Measurements from ENCODE around the gene TCTN3. TPM values are rescaled to one million over a fixed set of nuclear protein-coding genes. Genes with fewer than 3 reads are reported as not detected.

The TCTN3 gene
- total and polyA plus RNA-seq, 2 of the 13 experiments (the other 11 are each of a cell fraction or from before 2014, with no cell fraction given) = 53.3 to 60.0 TPM

DNA sequence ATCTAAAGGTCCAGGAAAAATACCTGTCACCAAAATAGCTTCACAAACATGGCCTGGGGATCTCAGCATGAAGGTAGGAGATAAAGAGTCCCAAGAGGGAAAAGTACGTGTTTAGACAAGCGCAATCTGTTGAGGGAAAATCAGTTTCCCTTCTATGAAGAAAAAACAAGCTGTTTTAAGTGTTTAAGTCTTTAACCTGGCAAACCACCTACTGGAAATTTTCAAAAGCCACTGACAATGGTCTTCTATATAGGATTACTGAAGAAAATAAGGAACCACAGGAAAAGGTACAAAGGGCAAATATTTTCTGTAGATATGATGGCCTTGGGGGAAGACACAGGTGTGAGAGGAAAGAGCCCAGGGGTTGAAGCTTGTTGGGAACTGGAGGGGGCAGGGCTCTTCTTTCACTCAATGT is 58.4 kb downstream of the TCTN3 start (continued):
- no peak for TF ChIP-seq ARID2 (CRISPR knock-in tag; IDR thresholded peaks at IDR 0.05; ENCODE audit: borderline replicate concordance)
- peak; percentile 83 for TF ChIP-seq HDAC2 (CRISPR knock-in tag; IDR thresholded peaks at IDR 0.05)
- TF ChIP-seq PAX8 (CRISPR knock-in tag; IDR thresholded peaks at IDR 0.05; ENCODE audit: borderline replicate concordance) = no peak
- TF ChIP-seq ZNF772 (CRISPR knock-in tag; IDR thresholded peaks at IDR 0.05) = no peak
- no peak for TF ChIP-seq SMAD3 (CRISPR knock-in tag; IDR thresholded peaks at IDR 0.05)
- no peak for TF ChIP-seq ZNF891 (CRISPR knock-in tag; IDR thresholded peaks at IDR 0.05)
- no peak for TF ChIP-seq POLR2A (IDR thresholded peaks at IDR 0.05; ENCODE audit: insufficient read depth in 1 of 2, low read depth in 2 of 2, low read length in 2 of 2)
- no peak for TF ChIP-seq NPAS2 (CRISPR knock-in tag; IDR thresholded peaks at IDR 0.05; ENCODE audit: borderline replicate concordance)
- TF ChIP-seq SRSF4 (IDR thresholded peaks at IDR 0.05; ENCODE audit: low read depth, low read length, poor library complexity, severe bottlenecking) = no peak
- no peak for TF ChIP-seq RNF2 (conservative IDR thresholded peaks at IDR 0.05; ENCODE audit: low read depth)
- TF ChIP-seq, protein P1, sequence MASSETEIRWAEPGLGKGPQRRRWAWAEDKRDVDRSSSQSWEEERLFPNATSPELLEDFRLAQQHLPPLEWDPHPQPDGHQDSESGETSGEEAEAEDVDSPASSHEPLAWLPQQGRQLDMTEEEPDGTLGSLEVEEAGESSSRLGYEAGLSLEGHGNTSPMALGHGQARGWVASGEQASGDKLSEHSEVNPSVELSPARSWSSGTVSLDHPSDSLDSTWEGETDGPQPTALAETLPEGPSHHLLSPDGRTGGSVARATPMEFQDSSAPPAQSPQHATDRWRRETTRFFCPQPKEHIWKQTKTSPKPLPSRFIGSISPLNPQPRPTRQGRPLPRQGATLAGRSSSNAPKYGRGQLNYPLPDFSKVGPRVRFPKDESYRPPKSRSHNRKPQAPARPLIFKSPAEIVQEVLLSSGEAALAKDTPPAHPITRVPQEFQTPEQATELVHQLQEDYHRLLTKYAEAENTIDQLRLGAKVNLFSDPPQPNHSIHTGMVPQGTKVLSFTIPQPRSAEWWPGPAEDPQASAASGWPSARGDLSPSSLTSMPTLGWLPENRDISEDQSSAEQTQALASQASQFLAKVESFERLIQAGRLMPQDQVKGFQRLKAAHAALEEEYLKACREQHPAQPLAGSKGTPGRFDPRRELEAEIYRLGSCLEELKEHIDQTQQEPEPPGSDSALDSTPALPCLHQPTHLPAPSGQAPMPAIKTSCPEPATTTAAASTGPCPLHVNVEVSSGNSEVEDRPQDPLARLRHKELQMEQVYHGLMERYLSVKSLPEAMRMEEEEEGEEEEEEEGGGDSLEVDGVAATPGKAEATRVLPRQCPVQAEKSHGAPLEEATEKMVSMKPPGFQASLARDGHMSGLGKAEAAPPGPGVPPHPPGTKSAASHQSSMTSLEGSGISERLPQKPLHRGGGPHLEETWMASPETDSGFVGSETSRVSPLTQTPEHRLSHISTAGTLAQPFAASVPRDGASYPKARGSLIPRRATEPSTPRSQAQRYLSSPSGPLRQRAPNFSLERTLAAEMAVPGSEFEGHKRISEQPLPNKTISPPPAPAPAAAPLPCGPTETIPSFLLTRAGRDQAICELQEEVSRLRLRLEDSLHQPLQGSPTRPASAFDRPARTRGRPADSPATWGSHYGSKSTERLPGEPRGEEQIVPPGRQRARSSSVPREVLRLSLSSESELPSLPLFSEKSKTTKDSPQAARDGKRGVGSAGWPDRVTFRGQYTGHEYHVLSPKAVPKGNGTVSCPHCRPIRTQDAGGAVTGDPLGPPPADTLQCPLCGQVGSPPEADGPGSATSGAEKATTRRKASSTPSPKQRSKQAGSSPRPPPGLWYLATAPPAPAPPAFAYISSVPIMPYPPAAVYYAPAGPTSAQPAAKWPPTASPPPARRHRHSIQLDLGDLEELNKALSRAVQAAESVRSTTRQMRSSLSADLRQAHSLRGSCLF (CRISPR knock-in tag; IDR thresholded peaks at IDR 0.05; ENCODE audit: borderline replicate concordance) = no peak
- no peak for TF ChIP-seq MAFF (IDR thresholded peaks at IDR 0.05; ENCODE audit: low read depth, low read length)
- TF ChIP-seq, protein P2, sequence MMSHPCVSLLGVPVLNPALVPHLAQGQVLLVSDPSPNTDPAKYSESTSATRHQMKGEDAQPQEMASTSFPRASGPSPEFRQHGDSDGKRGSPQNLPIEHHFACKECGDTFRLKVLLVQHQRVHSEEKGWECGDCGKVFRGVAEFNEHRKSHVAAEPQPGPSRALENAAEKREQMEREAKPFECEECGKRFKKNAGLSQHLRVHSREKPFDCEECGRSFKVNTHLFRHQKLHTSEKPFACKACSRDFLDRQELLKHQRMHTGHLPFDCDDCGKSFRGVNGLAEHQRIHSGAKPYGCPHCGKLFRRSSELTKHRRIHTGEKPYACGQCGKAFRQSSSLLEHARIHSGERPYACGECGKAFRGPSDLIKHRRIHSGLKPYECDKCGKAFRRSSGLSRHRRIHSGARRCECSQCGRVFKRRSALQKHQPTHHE (CRISPR knock-in tag; IDR thresholded peaks at IDR 0.05; ENCODE audit: borderline replicate concordance) = no peak
- TF ChIP-seq ATF1 (CRISPR knock-in tag; IDR thresholded peaks at IDR 0.05) = peak; percentile 54; the same call in 1 of the 2 replicates
- TF ChIP-seq ZNF619 (CRISPR knock-in tag; IDR thresholded peaks at IDR 0.05) = no peak
- peak; percentile 31; the same call in 1 of the 2 replicates for TF ChIP-seq SIX4 (CRISPR knock-in tag; IDR thresholded peaks at IDR 0.05)
- TF ChIP-seq CBX5 (CRISPR knock-in tag; IDR thresholded peaks at IDR 0.05; ENCODE audit: borderline replicate concordance) = no peak
- no peak for TF ChIP-seq ZNF563 (CRISPR knock-in tag; IDR thresholded peaks at IDR 0.05)
- TF ChIP-seq NAIF1 (CRISPR knock-in tag; IDR thresholded peaks at IDR 0.05; ENCODE audit: borderline replicate concordance) = peak; percentile 92
- no peak for TF ChIP-seq ZNF207 (IDR thresholded peaks at IDR 0.05; ENCODE audit: borderline replicate concordance)
- no peak for TF ChIP-seq UBTF (CRISPR knock-in tag; IDR thresholded peaks at IDR 0.05)
- no peak for TF ChIP-seq CREBL2 (CRISPR knock-in tag; IDR thresholded peaks at IDR 0.05; ENCODE audit: borderline replicate concordance)
- TF ChIP-seq THAP11 (CRISPR knock-in tag; IDR thresholded peaks at IDR 0.05) = peak; percentile 45; the same call in 1 of the 2 replicates
- TF ChIP-seq TBX2 (CRISPR knock-in tag; IDR thresholded peaks at IDR 0.05; ENCODE audit: borderline replicate concordance) = peak; percentile 87
- TF ChIP-seq IKZF1 (IDR thresholded peaks at IDR 0.05) = no peak

Measured in HepG2 (cell line).